GM12878 (cell line): Measurements from ENCODE around the gene DLG1. TPM values are rescaled to one million over a fixed set of nuclear protein-coding genes. Genes with fewer than 3 reads are reported as not detected.

ENCODE experiments used
- ATAC-seq: fragments of 200-7000 bp; cut with Tn5 transposase; 3 replicates; pipeline ENCODE4 v1.9.1; 2020; ENCODE audit warnings: mild to moderate bottlenecking, moderate library complexity
- BruUV-seq: library from RNA; stranded (reverse); fragments of 400-500 nt; replicated peaks from 2 replicates; lab custom pipeline; 2021; lab: Mats Ljungman, UMichigan
- CTCF ChIA-PET: fragments of 300-600 bp; sonication (Branson Sonifier 250); formaldehyde crosslinking; extraction: SDS; loops from one replicate; lab custom pipeline; 2021; ENCODE audit warnings: inconsistent platforms; lab: Yijun Ruan, JAX
- POLR2A ChIA-PET: fragments of 350-600 bp; formaldehyde crosslinking; extraction: SDS; loops from one replicate; lab custom pipeline; 2021; ENCODE audit warnings: inconsistent platforms; lab: Charles Lee
- RAD21 ChIA-PET: fragments of 300-600 bp; sonication (Branson Sonifier 250); formaldehyde crosslinking; loops from one replicate; lab custom pipeline; 2023; ENCODE audit warnings: antibody characterized with exemption; ENCODE audit not compliant: unreplicated experiment; lab: Charles Lee
- SMC1A ChIA-PET: fragments of 300-600 bp; sonication (Branson Sonifier 250); formaldehyde crosslinking; loops from one replicate; lab custom pipeline; 2023; ENCODE audit not compliant: unreplicated experiment, uncharacterized antibody; lab: Charles Lee
- DNase-seq: peaks from one replicate; pipeline ENCODE4 v3.0.0-alpha.2; 2011; ENCODE audit warnings: low read depth, low spot score
- FAIRE-seq: peaks from 3 replicates; lab custom pipeline; 2011; peaks lifted over from hg19 to GRCh38; lab: Jason Lieb, UNC
- H2AFZ ChIP-seq: 2 replicates; pipeline ENCODE4 v1.6.0; 2011; ENCODE audit warnings: low read depth, low read length, control low read depth; ENCODE audit not compliant: control insufficient read depth
- H3K27ac ChIP-seq: 2 replicates; pipeline ENCODE4 v1.5.1; 2011; ENCODE audit warnings: control low read depth; ENCODE audit not compliant: control insufficient read depth, insufficient read depth
- H3K27me3 ChIP-seq, 2 experiments: replicated peaks in 1 of 2; 2 replicates each; pipeline versions ENCODE4 v1.6.0 to v1.6.1; 2011; ENCODE audit warnings: low read length in 1 of 2; ENCODE audit not compliant: control insufficient read depth in 2 of 2, insufficient read depth in 2 of 2
- H3K36me3 ChIP-seq, 2 experiments: 2 replicates each; pipeline ENCODE4 v1.5.1; 2011; ENCODE audit warnings: low read length in 1 of 2; ENCODE audit not compliant: control insufficient read depth in 2 of 2, insufficient read depth in 2 of 2
- H3K4me1 ChIP-seq: 2 replicates; pipeline ENCODE4 v1.6.1; 2011; ENCODE audit warnings: mild to moderate bottlenecking, low read length, moderate library complexity, mixed read lengths; ENCODE audit not compliant: control insufficient read depth, insufficient read depth
- H3K4me2 ChIP-seq: 2 replicates; pipeline ENCODE4 v1.6.0; 2011; ENCODE audit warnings: control low read depth; ENCODE audit not compliant: control insufficient read depth, insufficient read depth
- H3K4me3 ChIP-seq: fragments of 200-600 bp; sonication (generic); 2 replicates; pipeline ENCODE4 v1.5.1; 2016
- H3K79me2 ChIP-seq: 2 replicates; pipeline ENCODE4 v1.6.0; 2011; ENCODE audit warnings: low read length; ENCODE audit not compliant: control insufficient read depth, insufficient read depth
- H3K9ac ChIP-seq: 2 replicates; pipeline ENCODE4 v1.8.0; 2011; ENCODE audit warnings: low read length, control low read depth, mixed read lengths; ENCODE audit not compliant: control insufficient read depth, insufficient read depth
- H3K9me3 ChIP-seq: replicated peaks from 3 replicates; pipeline ENCODE4 v1.5.1; 2011; ENCODE audit warnings: mild to moderate bottlenecking, low read length; ENCODE audit not compliant: control insufficient read depth, insufficient read depth
- H4K20me1 ChIP-seq: 2 replicates; pipeline ENCODE4 v1.6.0; 2011; ENCODE audit not compliant: control insufficient read depth, insufficient read depth
- CBFB ChIP-seq: IDR thresholded peaks from 2 replicates; pipeline ENCODE4 v1.6.1; 2016; ENCODE audit warnings: antibody characterized with exemption, low read depth
- CBX5 ChIP-seq: sonication (generic); IDR thresholded peaks from 2 replicates; pipeline ENCODE4 v1.6.1; 2016; ENCODE audit warnings: low read depth, moderate library complexity, mild to moderate bottlenecking, inconsistent platforms
- EED ChIP-seq: sonication (generic); IDR thresholded peaks from 2 replicates; pipeline ENCODE4 v1.6.1; 2016; ENCODE audit warnings: antibody characterized with exemption, low read depth
- JUNB ChIP-seq: IDR thresholded peaks from 2 replicates; pipeline ENCODE4 v1.6.1; 2016; ENCODE audit warnings: antibody characterized with exemption, mild to moderate bottlenecking
- MEF2B ChIP-seq: fragments of 450-650 bp; IDR thresholded peaks from 2 replicates; pipeline ENCODE4 v1.6.1; 2018; ENCODE audit warnings: mild to moderate bottlenecking, moderate library complexity; ENCODE audit not compliant: partially characterized antibody, poor library complexity, severe bottlenecking
- POLR2A ChIP-seq: IDR thresholded peaks from 2 replicates; pipeline ENCODE4 v1.6.1; 2011; ENCODE audit warnings: low read depth, mild to moderate bottlenecking, low read length
- RAD21 ChIP-seq: IDR thresholded peaks from 2 replicates; pipeline ENCODE4 v1.6.1; 2011; ENCODE audit warnings: mild to moderate bottlenecking, low read depth, low read length, moderate library complexity; ENCODE audit not compliant: insufficient read depth
- RUNX3 ChIP-seq: IDR thresholded peaks from 2 replicates; pipeline ENCODE4 v1.6.1; 2012; ENCODE audit warnings: low read length, inconsistent platforms
- ZZZ3 ChIP-seq: IDR thresholded peaks from 2 replicates; pipeline ENCODE4 v1.6.1; 2011; ENCODE audit warnings: low read depth; ENCODE audit not compliant: control insufficient read depth, insufficient read length
- WGBS: methylation state at CpG from one replicate; pipeline ENCODE4 v1.1.6; 2016; ENCODE audit warnings: low lambda C conversion rate; ENCODE audit not compliant: insufficient replicate concordance, insufficient coverage; ENCODE audit errors: missing lambda C conversion rate; 5-methylcytosine and 5-hydroxymethylcytosine counted together
- in situ Hi-C: fragments of 300-500 bp; cut with MboI; formaldehyde crosslinking; loops from 9 replicates; pipeline ENCODE4 v1.14.3; 2018; ENCODE audit warnings: mixed read lengths
- intact Hi-C: fragments of 100-400 bp; cut with micrococcal nuclease; formaldehyde crosslinking; loops from one replicate; pipeline ENCODE4 v1.14.2; 2022; ENCODE audit not compliant: unreplicated experiment
- polyA plus RNA-seq, 11 experiments: library from polyadenylated mRNA; depleted of rRNA in 4 of 11; unstranded in 6 of 11; stranded (reverse) in 5 of 11; fragments of >200 nt; fragmentation: Nextera tagmentation in 4 of 11; fragmentation: Illumina TruSeq in 1 of 11; extraction: Ambion mirVana in 4 of 11; extraction: Trizol in 1 of 11; gene quantifications; 1 replicate in 1 of 11; 2 replicates in 10 of 11; pipeline versions ENCODE4 v1.2.1 to v1.2.3, GENCODE V29; 2011 to 2016; ENCODE audit warnings: inconsistent platforms in 2 of 11, missing spikeins in 2 of 11, low read depth in 1 of 11
- total RNA-seq, 4 experiments: library from RNA; depleted of rRNA in 3 of 4; stranded (reverse); fragments of >200 nt in 3 of 4; fragmentation: Illumina TruSeq in 1 of 4; extraction: Trizol in 1 of 4; gene quantifications; 2 replicates each; pipeline versions ENCODE4 v1.2.1 to v1.2.3, GENCODE V29; 2013 to 2021
- TF ChIP-seq, protein P1 (sequence below): IDR thresholded peaks from 2 replicates; pipeline ENCODE4 v1.6.1; 2011; ENCODE audit warnings: borderline replicate concordance, low read depth, mild to moderate bottlenecking, moderate library complexity, low read length; ENCODE audit not compliant: insufficient read depth, poor library complexity, severe bottlenecking
- TF ChIP-seq, protein P2 (sequence below), 3 experiments: IDR thresholded peaks in 2 of 3; conservative IDR thresholded peaks in 1 of 3; 2 replicates each; pipeline ENCODE4 v1.5.1; 2011; ENCODE audit warnings: low read depth in 3 of 3, low read length in 3 of 3, mild to moderate bottlenecking in 3 of 3, control low read depth in 2 of 3, moderate library complexity in 2 of 3, inconsistent platforms in 1 of 3, mixed read lengths in 1 of 3; ENCODE audit not compliant: control insufficient read depth in 2 of 3, insufficient read depth in 1 of 3; ENCODE audit errors: extremely low read depth in 1 of 3

DLG1 gene
- total and polyA plus RNA-seq, 10 of the 15 experiments (the other 5 are each of a cell fraction or from before 2014, with no cell fraction given): 9.2 to 63.1 (median 40.1) TPM

DNA sequence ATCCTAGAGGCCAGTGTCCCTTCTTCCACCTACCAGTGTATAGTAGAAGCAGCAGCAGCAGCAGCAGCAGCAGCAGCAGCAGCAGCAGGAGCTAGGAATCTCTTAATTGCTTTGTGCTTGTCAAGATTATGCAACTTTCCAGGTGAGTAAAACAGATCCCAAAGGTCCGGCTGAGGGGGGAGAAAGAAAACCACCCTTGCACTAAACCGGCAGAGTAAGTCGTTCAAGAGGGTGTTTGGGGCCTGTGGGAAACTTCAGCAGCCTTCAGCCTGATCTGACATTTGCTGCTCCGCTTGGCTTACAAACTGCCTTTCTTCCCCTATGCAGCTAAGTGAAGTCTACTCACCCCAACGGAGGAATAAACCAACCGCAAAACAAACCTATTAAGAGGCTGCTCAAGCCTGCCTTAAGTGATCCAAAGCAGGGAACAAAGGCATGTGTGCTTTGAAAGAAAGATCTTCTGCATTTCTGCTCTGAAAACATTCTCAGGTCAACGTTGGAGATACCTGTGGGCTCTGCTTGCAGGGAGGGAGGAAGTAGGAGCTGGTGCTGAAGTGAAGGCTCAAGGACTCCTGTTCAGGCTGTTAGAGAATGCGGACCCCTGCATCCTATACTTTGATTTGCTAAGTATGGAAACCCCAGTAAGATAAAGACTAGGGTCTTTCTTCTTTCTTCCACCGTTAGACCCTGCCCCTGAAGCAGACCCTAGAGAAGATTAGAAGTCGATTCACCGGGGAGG lies 35.7 kb upstream of the DLG1 start (continued):
- TF ChIP-seq, protein P1, sequence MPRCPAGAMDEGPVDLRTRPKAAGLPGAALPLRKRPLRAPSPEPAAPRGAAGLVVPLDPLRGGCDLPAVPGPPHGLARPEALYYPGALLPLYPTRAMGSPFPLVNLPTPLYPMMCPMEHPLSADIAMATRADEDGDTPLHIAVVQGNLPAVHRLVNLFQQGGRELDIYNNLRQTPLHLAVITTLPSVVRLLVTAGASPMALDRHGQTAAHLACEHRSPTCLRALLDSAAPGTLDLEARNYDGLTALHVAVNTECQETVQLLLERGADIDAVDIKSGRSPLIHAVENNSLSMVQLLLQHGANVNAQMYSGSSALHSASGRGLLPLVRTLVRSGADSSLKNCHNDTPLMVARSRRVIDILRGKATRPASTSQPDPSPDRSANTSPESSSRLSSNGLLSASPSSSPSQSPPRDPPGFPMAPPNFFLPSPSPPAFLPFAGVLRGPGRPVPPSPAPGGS: no peak
- no peak for TF ChIP-seq EED
- TF ChIP-seq POLR2A: no peak
- no peak for TF ChIP-seq RUNX3
- TF ChIP-seq MEF2B: no peak
- TF ChIP-seq ZZZ3: no peak
- TF ChIP-seq CBFB: no peak
- no peak for TF ChIP-seq CBX5

DNA sequence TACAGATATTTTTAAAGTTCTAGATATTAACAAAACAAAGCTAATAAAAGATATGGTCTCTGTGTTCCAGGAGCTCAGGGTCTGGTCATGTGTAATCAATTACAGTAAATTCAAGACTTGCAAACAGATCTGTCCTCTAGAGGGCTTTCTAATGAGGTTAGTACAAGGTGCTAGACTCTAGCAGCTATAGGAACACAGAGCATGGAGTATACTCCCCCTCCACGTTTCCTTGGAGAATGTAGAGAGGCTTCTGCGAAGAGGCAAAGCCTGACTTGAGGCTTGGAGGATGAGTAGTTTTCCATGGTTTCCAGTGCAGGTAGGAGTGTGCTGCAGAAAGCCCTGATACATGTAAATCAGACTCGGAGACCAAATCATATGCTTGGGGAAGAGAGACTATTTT lies 32.7 kb upstream of the DLG1 start:
- ATAC-seq: peak; percentile 56; the same call in 2 of the 3 replicates
- Histone ChIP-seq H4K20me1 (no peaks in the 10 kb centered on the region), H2AFZ (no peak overlapping the region), H3K4me3 (no peak overlapping the region)
- POLR2A ChIA-PET: no interaction called here
- intact Hi-C loops: no loop called here
- BruUV-seq: no TSS peak
- no peak for TF ChIP-seq JUNB
- TF ChIP-seq RAD21: peak; percentile 15; the same call in 1 of the 2 replicates
- TF ChIP-seq, protein P2, sequence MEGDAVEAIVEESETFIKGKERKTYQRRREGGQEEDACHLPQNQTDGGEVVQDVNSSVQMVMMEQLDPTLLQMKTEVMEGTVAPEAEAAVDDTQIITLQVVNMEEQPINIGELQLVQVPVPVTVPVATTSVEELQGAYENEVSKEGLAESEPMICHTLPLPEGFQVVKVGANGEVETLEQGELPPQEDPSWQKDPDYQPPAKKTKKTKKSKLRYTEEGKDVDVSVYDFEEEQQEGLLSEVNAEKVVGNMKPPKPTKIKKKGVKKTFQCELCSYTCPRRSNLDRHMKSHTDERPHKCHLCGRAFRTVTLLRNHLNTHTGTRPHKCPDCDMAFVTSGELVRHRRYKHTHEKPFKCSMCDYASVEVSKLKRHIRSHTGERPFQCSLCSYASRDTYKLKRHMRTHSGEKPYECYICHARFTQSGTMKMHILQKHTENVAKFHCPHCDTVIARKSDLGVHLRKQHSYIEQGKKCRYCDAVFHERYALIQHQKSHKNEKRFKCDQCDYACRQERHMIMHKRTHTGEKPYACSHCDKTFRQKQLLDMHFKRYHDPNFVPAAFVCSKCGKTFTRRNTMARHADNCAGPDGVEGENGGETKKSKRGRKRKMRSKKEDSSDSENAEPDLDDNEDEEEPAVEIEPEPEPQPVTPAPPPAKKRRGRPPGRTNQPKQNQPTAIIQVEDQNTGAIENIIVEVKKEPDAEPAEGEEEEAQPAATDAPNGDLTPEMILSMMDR (IDR thresholded peaks at IDR 0.05 in 2 of 3, conservative IDR thresholded peaks at IDR 0.05 in 1 of 3; ENCODE audit: control insufficient read depth in 2 of 3, extremely low read depth in 1 of 3, insufficient read depth in 1 of 3, low read depth in 3 of 3, low read length in 3 of 3): peak; percentile 7 to 33 (median 11); a peak in 2 of 6 replicates
- TF ChIP-seq, all 136 proteins: peak for 2
- no peak overlapping the region for H3K4me2 ChIP-seq
- H3K27ac ChIP-seq: no peak overlapping the region
- no peaks in the 10 kb centered on the region for H3K27me3 ChIP-seq
- 57% methylated on average over 3 of the region's 3 CpGs for WGBS
- SMC1A ChIA-PET: interaction anchor here (0.6 to 1.7 kb wide), 5 partner anchors 13 to 164 kb away, joined by 3 to 6 read pairs (median 3); no protein-coding TSS in a partner anchor
- DNase-seq: no peak
- in situ Hi-C loops: no loop called here
- no peaks in the 10 kb centered on the region for H3K36me3 ChIP-seq
- H3K79me2 ChIP-seq: no peaks in the 10 kb centered on the region
- CTCF ChIA-PET: interaction anchor here (1.2 to 2.1 kb wide), 2 partner anchors 74 to 107 kb away, joined by 4 to 17 read pairs; no protein-coding TSS in a partner anchor
- no peak overlapping the region for H3K9ac ChIP-seq
- RAD21 ChIA-PET: interaction anchor here (1.3 kb wide), 1 partner anchor 171 kb away, joined by 7 read pairs; no protein-coding TSS in a partner anchor
- no peaks in the 10 kb centered on the region for H3K9me3 ChIP-seq
- H3K4me1 ChIP-seq: peaks cover 6% of the 10 kb centered on the region
- no peak for FAIRE-seq
